Testis (tissue), 5 donors: ENCODE data around the gene PABPC3. TPM values are rescaled to one million over a fixed set of nuclear protein-coding genes. Genes with fewer than 3 reads are reported as not detected.

ENCODE experiments used
- DNase-seq: peaks from one replicate; pipeline ENCODE4 v3.0.0-alpha.2; 2019
- H3K27ac ChIP-seq, 2 donors: fragments of 200-600 bp; sonication (generic); one replicate each; pipeline ENCODE4 v1.5.1; 2019
- H3K27me3 ChIP-seq: fragments of 200-600 bp; sonication (generic); one replicate; pipeline ENCODE4 v1.5.1; 2019
- H3K36me3 ChIP-seq: fragments of 200-600 bp; sonication (generic); one replicate; pipeline ENCODE4 v1.5.1; 2017; ENCODE audit warnings: low read depth; ENCODE audit errors: missing control alignments
- H3K4me1 ChIP-seq: fragments of 200-600 bp; sonication (generic); one replicate; pipeline ENCODE4 v1.5.1; 2019
- H3K4me3 ChIP-seq, 2 donors: fragments of 200-600 bp; sonication (generic); one replicate each; pipeline ENCODE4 v1.5.1; 2017 to 2019
- H3K9me3 ChIP-seq: fragments of 200-600 bp; sonication (generic); one replicate; pipeline ENCODE4 v1.5.1; 2017
- CTCF ChIP-seq, 3 experiments: fragments of 450-650 bp in 2 of 3; fragments of 200-600 bp in 1 of 3; sonication (generic) in 1 of 3; IDR thresholded peaks; one replicate each; pipeline ENCODE4 v1.5.1; 2016 to 2019; ENCODE audit warnings: antibody characterized with exemption in 3 of 3, mild to moderate bottlenecking in 2 of 3, moderate library complexity in 1 of 3
- POLR2A ChIP-seq: fragments of 450-650 bp; IDR thresholded peaks from one replicate; pipeline ENCODE4 v1.6.1; 2017; ENCODE audit warnings: antibody characterized with exemption, mild to moderate bottlenecking, moderate library complexity
- WGBS, 2 donors: methylation state at CpG; one replicate each; pipeline ENCODE4 v1.1.5; 2018; 5-methylcytosine and 5-hydroxymethylcytosine counted together
- intact Hi-C: fragments of 100-400 bp; cut with DNase I; formaldehyde crosslinking; loops from one replicate; pipeline ENCODE4 v1.15.1; 2023; ENCODE audit warnings: low total_unique reads
- long read RNA-seq, 2 donors: transcript quantifications; one replicate each; lab custom pipeline, GENCODE V29; 2026
- polyA plus RNA-seq: library from polyadenylated mRNA; stranded (reverse); fragments of 350-450 nt; fragmentation: Illumina TruSeq; extraction: RNeasy Lipid Tissue Mini Kit (QIAGEN cat#74804); gene quantifications from one replicate; pipeline ENCODE4 v1.2.3, GENCODE V29; 2014; ENCODE audit warnings: low read depth, low replicate concordance; ENCODE audit not compliant: insufficient read depth
- total RNA-seq, 2 donors: library from RNA; depleted of rRNA; stranded (reverse); fragments of >200 nt; gene quantifications; one replicate each; pipeline ENCODE4 v1.2.3, GENCODE V29; 2016

PABPC3 gene
- total RNA-seq: 10 to 100 TPM; 24.0 to 31.7 TPM
- 66.0 TPM for polyA plus RNA-seq
- long read RNA-seq, donor 1: 0 reads
- long read RNA-seq, donor 2, partial matches to known transcripts: 0 of 1 reads
- long read RNA-seq, donor 2, other reads (novel, unspliced or antisense): 0 of 1 reads

GRCh38 chr13:25095851-25096453 is at the start of gene PABPC3:
Gene PABPC3 (plus strand): TSS chr13:25096136. CDS start chr13:25096199, 63 bp downstream.
- H3K27ac ChIP-seq: no peak within 1 kb of the TSS
- DNase-seq: peak; percentile 56
- no peaks in the 10 kb centered on the region for H3K36me3 ChIP-seq
- no peaks in the 10 kb centered on the region for H3K9me3 ChIP-seq
- H3K27me3 ChIP-seq: no peaks in the 10 kb centered on the region
- H3K4me1 ChIP-seq: no peaks in the 10 kb centered on the region
- H3K4me3 ChIP-seq: peak within 1 kb of the TSS; percentile 46 to 59
- intact Hi-C loops: no loop called here
- TF ChIP-seq POLR2A (no peak), CTCF (IDR thresholded peaks at IDR 0.05) (no peak)
- WGBS, 2 donors: 30 to 43% methylated on average over 24 to 50 of the region's 50 CpGs

GRCh38 chr13:25046274-25046984 is 49.5 kb upstream of the PABPC3 start:
- intact Hi-C loops: no loop called here
- no peaks in the 10 kb centered on the region for H3K9me3 ChIP-seq
- no peak for DNase-seq
- no peak overlapping the region for H3K27ac ChIP-seq
- TF ChIP-seq CTCF (IDR thresholded peaks at IDR 0.05) (no peak), POLR2A (no peak)
- peaks cover 6% of the 10 kb centered on the region for H3K4me1 ChIP-seq
- peak overlapping the region in 1 of 2 donors; percentile 42 for H3K4me3 ChIP-seq
- no peaks in the 10 kb centered on the region for H3K27me3 ChIP-seq
- 12% methylated on average over 24 of the region's 24 CpGs for WGBS, 2 donors
- no peaks in the 10 kb centered on the region for H3K36me3 ChIP-seq

GRCh38 chr13:25046985-25047511 is 48.9 kb upstream of the PABPC3 start:
- intact Hi-C loops: no loop called here
- no peak for DNase-seq
- Histone ChIP-seq H3K27me3 (no peaks in the 10 kb centered on the region), H3K9me3 (no peaks in the 10 kb centered on the region), H3K4me1 (peaks cover 6% of the 10 kb centered on the region), H3K36me3 (no peaks in the 10 kb centered on the region), H3K27ac (no peak overlapping the region), H3K4me3 (peak overlapping the region; percentile 29 to 42)
- TF ChIP-seq POLR2A (no peak), CTCF (IDR thresholded peaks at IDR 0.05) (no peak)
- 1% methylated on average over 21 to 39 of the region's 39 CpGs for WGBS, 2 donors

- DNase-seq: no peak
- intact Hi-C loops: no loop called here
- Histone ChIP-seq H3K27ac (no peak overlapping the region), H3K4me3 (no peak overlapping the region), H3K4me1 (peaks cover 6% of the 10 kb centered on the region), H3K9me3 (no peaks in the 10 kb centered on the region), H3K36me3 (no peaks in the 10 kb centered on the region), H3K27me3 (no peaks in the 10 kb centered on the region)
- TF ChIP-seq CTCF (IDR thresholded peaks at IDR 0.05) (no peak), POLR2A (no peak)
- 71 to 77% methylated on average over 1 of the region's 1 CpG for WGBS, 2 donors
These were observed 44.9 kb upstream of the PABPC3 start for GRCh38 chr13:25051065-25051464.
